ENCODE data around the gene OR2C3.

GRCh38 chr1:247530785-247531184 lies 5.5 kb downstream of the OR2C3 start:
- TF ChIP-seq CTCF (conservative IDR thresholded peaks at IDR 0.05; ENCODE audit: low read length) (no peak), EZH2phosphoT487 (IDR thresholded peaks at IDR 0.05; ENCODE audit: borderline replicate concordance, low read depth, low read length) (no peak)

Measured in OCI-LY7 (cell line).